Vagina (tissue), 2 donors: Measurements from ENCODE around the gene PARD6G. TPM values are rescaled to one million over a fixed set of nuclear protein-coding genes. Genes with fewer than 3 reads are reported as not detected.

Experiments used
- DNase-seq, 2 donors: peaks; one replicate each; pipeline ENCODE4 v3.0.0-alpha.2; 2017; ENCODE audit errors: extremely low spot score in 2 of 2
- H3K27ac ChIP-seq: fragments of 200-600 bp; sonication (generic); one replicate; pipeline ENCODE4 v1.5.1; 2019
- H3K27me3 ChIP-seq: fragments of 200-600 bp; sonication (generic); one replicate; pipeline ENCODE4 v1.5.1; 2019
- H3K36me3 ChIP-seq, 2 donors: fragments of 200-600 bp; sonication (generic); one replicate each; pipeline ENCODE4 v1.5.1; 2017 to 2019
- H3K4me1 ChIP-seq: fragments of 200-600 bp; sonication (generic); one replicate; pipeline ENCODE4 v1.5.1; 2019
- H3K4me3 ChIP-seq, 2 donors: fragments of 200-600 bp; sonication (generic); 1 replicate in 1 of 2; 2 replicates in 1 of 2; pipeline ENCODE4 v1.5.1; 2016 to 2019
- H3K9me3 ChIP-seq: fragments of 200-600 bp; sonication (generic); one replicate; pipeline ENCODE4 v1.5.1; 2019
- CTCF ChIP-seq, 3 experiments: fragments of 450-650 bp in 2 of 3; fragments of 200-600 bp in 1 of 3; sonication (generic) in 1 of 3; IDR thresholded peaks; one replicate each; pipeline ENCODE4 v1.5.1; 2017 to 2019; ENCODE audit warnings: antibody characterized with exemption in 3 of 3, mild to moderate bottlenecking in 2 of 3, moderate library complexity in 2 of 3
- POLR2A ChIP-seq, 2 donors: fragments of 450-650 bp; IDR thresholded peaks; one replicate each; pipeline ENCODE4 v1.6.1; 2017; ENCODE audit warnings: antibody characterized with exemption in 2 of 2, mild to moderate bottlenecking in 2 of 2, moderate library complexity in 2 of 2
- POLR2AphosphoS5 ChIP-seq, 2 donors: sonication (generic); formaldehyde crosslinking; IDR thresholded peaks; one replicate each; pipeline ENCODE4 v1.9.0; 2017; ENCODE audit warnings: antibody characterized with exemption in 2 of 2, mild to moderate bottlenecking in 2 of 2, low read depth in 1 of 2; ENCODE audit not compliant: insufficient read depth in 1 of 2
- intact Hi-C: fragments of 100-400 bp; cut with DNase I; formaldehyde crosslinking; loops from one replicate; pipeline ENCODE4 v1.15.1; 2023
- total RNA-seq: library from RNA; depleted of rRNA; stranded (reverse); fragments of >200 nt; gene quantifications from one replicate; pipeline ENCODE4 v1.2.3, GENCODE V29; 2016

PARD6G gene
- total RNA-seq, 1 donor from 2014 or later, result 32.7 TPM

GRCh38 chr18:80189531-80189865 is 57.8 kb downstream of the PARD6G start:
- Histone ChIP-seq H3K27me3 (no peaks in the 10 kb centered on the region), H3K4me1 (peaks cover 4% of the 10 kb centered on the region), H3K9me3 (no peaks in the 10 kb centered on the region), H3K4me3 (no peak overlapping the region), H3K27ac (no peak overlapping the region), H3K36me3 (no peaks in the 10 kb centered on the region)
- intact Hi-C loops, result no loop called here
- TF ChIP-seq CTCF (IDR thresholded peaks at IDR 0.05) (no peak), POLR2AphosphoS5 (IDR thresholded peaks at IDR 0.05; ENCODE audit: insufficient read depth in 1 of 2, low read depth in 1 of 2) (no peak), POLR2A (IDR thresholded peaks at IDR 0.05) (no peak)
- DNase-seq, result no peak

DNA sequence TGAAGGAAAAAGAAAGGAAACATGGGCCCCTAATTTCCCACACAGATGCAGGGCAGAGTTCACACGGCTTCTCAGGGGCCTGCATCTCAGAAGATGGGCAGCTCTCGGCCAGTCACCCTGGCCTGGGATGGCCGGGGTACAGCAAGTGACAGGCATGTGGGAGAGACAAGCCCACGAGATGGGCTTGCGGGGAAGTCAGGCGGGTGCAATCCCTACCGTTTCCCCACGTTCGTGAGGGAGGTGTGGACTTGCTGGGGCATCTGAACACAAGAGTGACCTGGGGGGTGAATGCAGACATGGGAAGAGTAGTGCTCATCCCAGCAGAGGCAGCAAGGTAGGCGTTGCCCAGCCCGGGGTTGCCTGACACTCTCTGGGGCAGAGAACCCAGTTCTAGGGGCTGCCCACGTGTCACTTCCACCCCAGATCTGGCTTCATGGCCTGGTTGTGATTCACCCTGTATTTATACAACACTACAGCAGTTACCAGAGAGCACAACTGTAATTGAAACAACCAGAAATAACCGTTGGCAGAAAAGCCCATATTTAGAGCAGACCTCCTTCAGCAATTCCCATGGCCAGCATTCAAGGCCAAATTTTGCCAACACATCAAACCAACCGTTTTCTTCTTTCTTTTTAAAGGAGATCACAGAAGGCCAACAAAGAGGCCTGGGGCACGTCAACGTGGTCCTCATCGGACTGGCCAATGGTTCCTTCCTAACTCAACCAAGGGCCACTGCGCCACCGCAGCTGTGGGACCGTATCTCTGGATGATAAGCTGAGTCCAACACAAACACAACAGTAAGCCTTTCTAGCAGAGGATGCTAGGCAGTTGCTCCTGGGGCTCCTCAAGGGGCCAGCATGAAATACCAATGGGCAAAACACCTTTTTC is 58.4 kb downstream of the PARD6G start:
- Histone ChIP-seq H3K27me3 (no peaks in the 10 kb centered on the region), H3K36me3 (no peaks in the 10 kb centered on the region), H3K27ac (no peak overlapping the region), H3K4me3 (no peak overlapping the region), H3K9me3 (no peaks in the 10 kb centered on the region), H3K4me1 (peaks cover 4% of the 10 kb centered on the region)
- no peak for DNase-seq
- intact Hi-C loops, result no loop called here
- TF ChIP-seq POLR2A (IDR thresholded peaks at IDR 0.05) (no peak), POLR2AphosphoS5 (IDR thresholded peaks at IDR 0.05; ENCODE audit: insufficient read depth in 1 of 2, low read depth in 1 of 2) (no peak), CTCF (IDR thresholded peaks at IDR 0.05) (no peak)

DNA sequence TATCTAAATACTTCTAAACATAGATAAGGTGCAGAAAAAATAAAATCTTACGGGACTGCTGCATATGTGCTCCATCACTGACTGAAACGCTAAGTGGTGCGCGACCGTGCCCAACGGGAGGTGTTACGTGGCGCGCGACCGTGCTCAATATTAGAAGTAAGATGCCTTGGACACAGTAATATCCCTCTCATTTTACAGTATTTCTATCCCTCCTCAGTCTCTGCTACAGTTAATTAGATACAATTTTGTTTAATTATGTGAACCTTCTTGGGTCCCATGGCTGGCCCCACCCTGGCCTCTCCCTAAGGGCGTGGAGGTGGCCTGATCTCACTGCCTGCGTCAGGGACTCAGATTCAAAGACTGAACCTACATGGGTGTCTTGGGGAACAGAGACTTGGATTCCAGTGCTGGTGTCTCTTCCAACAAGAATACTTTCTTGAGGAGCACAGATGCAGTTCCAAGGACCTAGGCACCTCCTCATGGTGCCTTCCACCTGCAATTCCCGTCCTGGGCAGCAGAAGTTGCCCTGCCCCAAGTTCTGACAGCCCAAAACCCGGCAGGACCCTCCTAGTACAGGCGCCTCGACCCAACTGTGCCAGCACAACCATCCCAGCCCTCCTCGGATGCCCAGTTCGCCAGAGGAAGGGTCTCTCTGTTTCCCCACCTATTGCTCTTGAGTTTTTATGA is 59.2 kb downstream of the PARD6G start:
- DNase-seq, result no peak
- no peak overlapping the region for H3K4me3 ChIP-seq
- peaks cover 4% of the 10 kb centered on the region for H3K4me1 ChIP-seq
- no peaks in the 10 kb centered on the region for H3K9me3 ChIP-seq
- TF ChIP-seq CTCF (IDR thresholded peaks at IDR 0.05) (no peak), POLR2A (IDR thresholded peaks at IDR 0.05) (no peak), POLR2AphosphoS5 (IDR thresholded peaks at IDR 0.05; ENCODE audit: insufficient read depth in 1 of 2, low read depth in 1 of 2) (no peak)
- no peak overlapping the region for H3K27ac ChIP-seq
- no peaks in the 10 kb centered on the region for H3K36me3 ChIP-seq
- intact Hi-C loops, result no loop called here
- no peaks in the 10 kb centered on the region for H3K27me3 ChIP-seq

GRCh38 chr18:80185545-80185944 is 61.8 kb downstream of the PARD6G start:
- no peaks in the 10 kb centered on the region for H3K9me3 ChIP-seq
- H3K36me3 ChIP-seq, result no peaks in the 10 kb centered on the region
- no peak for DNase-seq
- H3K27me3 ChIP-seq, result no peaks in the 10 kb centered on the region
- no peak overlapping the region for H3K27ac ChIP-seq
- TF ChIP-seq POLR2AphosphoS5 (IDR thresholded peaks at IDR 0.05; ENCODE audit: insufficient read depth in 1 of 2, low read depth in 1 of 2) (no peak), POLR2A (IDR thresholded peaks at IDR 0.05) (no peak), CTCF (IDR thresholded peaks at IDR 0.05) (no peak)
- H3K4me3 ChIP-seq, result no peak overlapping the region
- intact Hi-C loops, result no loop called here
- peaks cover 25% of the 10 kb centered on the region for H3K4me1 ChIP-seq
